Thymus (tissue), 14 donors: ENCODE results near the gene PITRM1. TPM values are rescaled to one million over a fixed set of nuclear protein-coding genes. Genes with fewer than 3 reads are reported as not detected.
"Not testable (repeated sequence)": the region's sequence is repeated elsewhere in the genome, so short reads cannot be mapped to it uniquely, and the experiment has no call there.

Source experiments
- DNase-seq, 9 donors: peaks; one replicate each; pipeline ENCODE4 v3.0.0-alpha.2; 2013; ENCODE audit warnings: low spot score in 9 of 9, low read depth in 6 of 9, missing footprints in 1 of 9
- H3K27ac ChIP-seq, 2 donors: one replicate each; pipeline ENCODE4 v1.5.1; 2013; ENCODE audit warnings: control low read depth in 1 of 2, low read depth in 1 of 2, low read length in 1 of 2, mild to moderate bottlenecking in 1 of 2, moderate library complexity in 1 of 2
- H3K27me3 ChIP-seq, 2 donors: one replicate each; pipeline ENCODE4 v1.5.1; 2013; ENCODE audit warnings: low read length in 1 of 2; ENCODE audit not compliant: control insufficient read depth in 2 of 2, insufficient read depth in 1 of 2
- H3K36me3 ChIP-seq, 2 donors: one replicate each; pipeline ENCODE4 v1.5.1; 2013; ENCODE audit warnings: low read length in 1 of 2, mild to moderate bottlenecking in 1 of 2, moderate library complexity in 1 of 2; ENCODE audit not compliant: control insufficient read depth in 2 of 2, insufficient read depth in 2 of 2
- H3K4me1 ChIP-seq, 2 donors: one replicate each; pipeline ENCODE4 v1.5.1; 2013; ENCODE audit warnings: low read length in 2 of 2; ENCODE audit not compliant: control insufficient read depth in 2 of 2, insufficient read depth in 2 of 2
- H3K4me3 ChIP-seq, 2 donors: one replicate each; pipeline ENCODE4 v1.5.1; 2013; ENCODE audit warnings: low read length in 2 of 2, control low read depth in 1 of 2, mild to moderate bottlenecking in 1 of 2
- H3K9me3 ChIP-seq, 2 donors: one replicate each; pipeline ENCODE4 v1.5.1; 2013; ENCODE audit warnings: low read length in 1 of 2, mild to moderate bottlenecking in 1 of 2; ENCODE audit not compliant: control insufficient read depth in 2 of 2, insufficient read depth in 1 of 2
- WGBS: extraction: QIAGEN DNeasy Blood & Tissue Kit; methylation state at CpG from one replicate; pipeline ENCODE4 v1.1.7; 2013; 5-methylcytosine and 5-hydroxymethylcytosine counted together
- long read RNA-seq, 10 donors: transcript quantifications; one replicate each; lab custom pipeline, GENCODE V29; 2026
- polyA plus RNA-seq: library from polyadenylated mRNA; stranded (reverse); fragments of 200-250 nt; gene quantifications from one replicate; pipeline ENCODE4 v1.2.3, GENCODE V29; 2013
- total RNA-seq: library from RNA; stranded (reverse); fragments of 120-200 nt; gene quantifications from one replicate; pipeline ENCODE4 v1.2.4, GENCODE V29; 2013
- donor health status: healthy.

The PITRM1 gene, protein sequence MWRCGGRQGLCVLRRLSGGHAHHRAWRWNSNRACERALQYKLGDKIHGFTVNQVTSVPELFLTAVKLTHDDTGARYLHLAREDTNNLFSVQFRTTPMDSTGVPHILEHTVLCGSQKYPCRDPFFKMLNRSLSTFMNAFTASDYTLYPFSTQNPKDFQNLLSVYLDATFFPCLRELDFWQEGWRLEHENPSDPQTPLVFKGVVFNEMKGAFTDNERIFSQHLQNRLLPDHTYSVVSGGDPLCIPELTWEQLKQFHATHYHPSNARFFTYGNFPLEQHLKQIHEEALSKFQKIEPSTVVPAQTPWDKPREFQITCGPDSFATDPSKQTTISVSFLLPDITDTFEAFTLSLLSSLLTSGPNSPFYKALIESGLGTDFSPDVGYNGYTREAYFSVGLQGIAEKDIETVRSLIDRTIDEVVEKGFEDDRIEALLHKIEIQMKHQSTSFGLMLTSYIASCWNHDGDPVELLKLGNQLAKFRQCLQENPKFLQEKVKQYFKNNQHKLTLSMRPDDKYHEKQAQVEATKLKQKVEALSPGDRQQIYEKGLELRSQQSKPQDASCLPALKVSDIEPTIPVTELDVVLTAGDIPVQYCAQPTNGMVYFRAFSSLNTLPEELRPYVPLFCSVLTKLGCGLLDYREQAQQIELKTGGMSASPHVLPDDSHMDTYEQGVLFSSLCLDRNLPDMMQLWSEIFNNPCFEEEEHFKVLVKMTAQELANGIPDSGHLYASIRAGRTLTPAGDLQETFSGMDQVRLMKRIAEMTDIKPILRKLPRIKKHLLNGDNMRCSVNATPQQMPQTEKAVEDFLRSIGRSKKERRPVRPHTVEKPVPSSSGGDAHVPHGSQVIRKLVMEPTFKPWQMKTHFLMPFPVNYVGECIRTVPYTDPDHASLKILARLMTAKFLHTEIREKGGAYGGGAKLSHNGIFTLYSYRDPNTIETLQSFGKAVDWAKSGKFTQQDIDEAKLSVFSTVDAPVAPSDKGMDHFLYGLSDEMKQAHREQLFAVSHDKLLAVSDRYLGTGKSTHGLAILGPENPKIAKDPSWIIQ
- total RNA-seq (50.1 TPM), polyA plus RNA-seq (159 TPM)
- long read RNA-seq, donor 1: 0 reads
- long read RNA-seq, donor 2: 0 reads
- long read RNA-seq, donor 3, partial matches to known transcripts: 9 of 14 reads
- long read RNA-seq, donor 3, other reads (novel, unspliced or antisense): 0 of 14 reads
- long read RNA-seq, donor 4, partial matches to known transcripts: 0 of 3 reads
- long read RNA-seq, donor 4, other reads (novel, unspliced or antisense): 0 of 3 reads
- long read RNA-seq, donor 5, transcript PITRM1-201 (27 exons, 3,450 nt): major isoform, 5 of 6 reads
- long read RNA-seq, donor 5, partial matches to known transcripts: 0 of 6 reads
- long read RNA-seq, donor 5, other reads (novel, unspliced or antisense): 0 of 6 reads
- long read RNA-seq, donor 6, partial matches to known transcripts: 12 of 16 reads
- long read RNA-seq, donor 6, other reads (novel, unspliced or antisense): 0 of 16 reads
- long read RNA-seq, donor 7, partial matches to known transcripts: 6 of 10 reads
- long read RNA-seq, donor 7, other reads (novel, unspliced or antisense): 0 of 10 reads
- long read RNA-seq, donor 8, partial matches to known transcripts: 0 of 1 reads
- long read RNA-seq, donor 8, other reads (novel, unspliced or antisense): 0 of 1 reads
- long read RNA-seq, donor 9, transcript PITRM1-201 (27 exons, 3,450 nt): major isoform, 7 of 7 reads
- long read RNA-seq, donor 9, partial matches to known transcripts: 0 of 7 reads
- long read RNA-seq, donor 9, other reads (novel, unspliced or antisense): 0 of 7 reads
- long read RNA-seq, donor 10, transcript PITRM1-201 (27 exons, 3,450 nt): major isoform, 5 of 10 reads
- long read RNA-seq, donor 10, partial matches to known transcripts: 5 of 10 reads
- long read RNA-seq, donor 10, other reads (novel, unspliced or antisense): 0 of 10 reads

DNA sequence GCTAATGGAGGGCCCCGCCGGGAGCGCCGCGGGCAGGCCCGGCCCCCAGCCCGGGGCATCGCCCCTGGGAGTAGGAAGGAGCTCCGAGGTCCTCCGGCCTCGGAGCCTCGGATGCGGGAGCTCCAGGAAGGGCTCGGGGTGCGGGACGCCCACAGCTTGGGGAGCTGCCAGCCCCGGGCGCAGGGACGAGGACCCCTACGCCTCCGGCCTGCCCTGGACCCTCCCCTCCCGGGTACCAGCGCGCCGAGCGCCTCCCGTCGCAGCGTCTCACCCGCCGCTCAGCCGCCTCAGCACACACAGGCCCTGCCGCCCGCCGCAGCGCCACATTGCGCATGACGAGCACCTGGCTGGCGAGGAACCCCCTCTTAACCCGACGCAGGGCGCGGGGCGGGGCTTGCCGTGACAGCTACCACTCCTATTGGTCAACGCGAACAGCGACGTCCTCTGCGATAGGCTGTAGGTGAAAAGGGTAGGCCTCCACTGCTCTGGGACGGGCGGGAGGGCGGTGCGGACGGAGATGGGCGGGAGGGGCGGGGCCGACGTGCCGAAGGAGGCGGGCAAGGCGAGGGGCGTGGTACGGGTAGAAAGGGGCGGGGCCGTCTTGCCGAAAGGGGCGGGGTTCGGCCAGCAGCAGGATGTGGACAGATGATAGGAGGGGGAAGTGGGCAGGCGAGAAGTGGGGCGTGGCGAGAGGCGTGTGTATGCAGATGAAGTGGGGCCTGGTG lies at the start of gene PITRM1:
PITRM1 (minus strand) TSS at position 337 of the 725 bp plus-strand sequence; CDS start at position 327, 10 bp downstream.
- peak; percentile 95 to 100 (median 98) for DNase-seq
- Histone ChIP-seq H3K27ac (peak within 1 kb of the TSS; percentile 76 to 92), H3K4me3 (peak within 1 kb of the TSS; percentile 62 to 91), H3K9me3 (no peaks in the 10 kb centered on the region), H3K36me3 (peaks cover 20 to 24% of the 10 kb centered on the region in 2 donors), H3K4me1 (peaks cover 4 to 14% of the 10 kb centered on the region in 2 donors), H3K27me3 (no peaks in the 10 kb centered on the region)
- WGBS: under 1% methylated on average over 73 of the region's 73 CpGs

GRCh38 chr10:3222068-3222467 lies 49.5 kb upstream of the PITRM1 start:
- Histone ChIP-seq H3K27me3 (no peaks in the 10 kb centered on the region), H3K9me3 (no peaks in the 10 kb centered on the region), H3K27ac (no peak overlapping the region), H3K4me1 (no peaks in the 10 kb centered on the region), H3K36me3 (no peaks in the 10 kb centered on the region), H3K4me3 (no peak overlapping the region)
- 89% methylated on average over 10 of the region's 10 CpGs for WGBS
- DNase-seq: no peak

- H3K27ac ChIP-seq, H3K36me3 ChIP-seq, H3K27me3 ChIP-seq, H3K9me3 ChIP-seq, DNase-seq, H3K4me3 ChIP-seq, H3K4me1 ChIP-seq: not testable (repeated sequence)
- WGBS: no CpG with 5 or more reads among the region's 2 CpGs
Measured at GRCh38 chr10:3221601-3222000, 49.0 kb upstream of the PITRM1 start.

- Histone ChIP-seq H3K4me1 (no peaks in the 10 kb centered on the region), H3K4me3 (no peak overlapping the region), H3K27me3 (no peaks in the 10 kb centered on the region), H3K27ac (no peak overlapping the region), H3K9me3 (no peaks in the 10 kb centered on the region), H3K36me3 (no peaks in the 10 kb centered on the region)
- no peak for DNase-seq
Measured at GRCh38 chr10:3220853-3221252, 48.3 kb upstream of the PITRM1 start.

GRCh38 chr10:3219021-3219628 lies 46.5 kb upstream of the PITRM1 start:
- H3K9me3 ChIP-seq, H3K4me3 ChIP-seq, H3K27ac ChIP-seq, H3K36me3 ChIP-seq, H3K27me3 ChIP-seq, H3K4me1 ChIP-seq, DNase-seq: not testable (repeated sequence)
- WGBS: 98% methylated on average over 5 of the region's 5 CpGs

- no peak for DNase-seq
- Histone ChIP-seq H3K9me3 (no peaks in the 10 kb centered on the region), H3K4me1 (no peaks in the 10 kb centered on the region), H3K36me3 (no peaks in the 10 kb centered on the region), H3K27ac (no peak overlapping the region), H3K27me3 (no peaks in the 10 kb centered on the region), H3K4me3 (no peak overlapping the region)
- WGBS: 94% methylated on average over 12 of the region's 12 CpGs
Measured at GRCh38 chr10:3217853-3218252, 45.3 kb upstream of the PITRM1 start.

GRCh38 chr10:3217301-3217700 lies 44.7 kb upstream of the PITRM1 start:
- 97% methylated on average over 2 of the region's 2 CpGs for WGBS
- H3K27me3 ChIP-seq: no peaks in the 10 kb centered on the region
- H3K36me3 ChIP-seq: no peaks in the 10 kb centered on the region
- no peak overlapping the region for H3K4me3 ChIP-seq
- DNase-seq: no peak
- no peaks in the 10 kb centered on the region for H3K4me1 ChIP-seq
- H3K27ac ChIP-seq: no peak overlapping the region
- H3K9me3 ChIP-seq: no peaks in the 10 kb centered on the region
